Hepatocyte (in vitro differentiated cells): Measurements from ENCODE around the gene XXYLT1. TPM values are rescaled to one million over a fixed set of nuclear protein-coding genes. Genes with fewer than 3 reads are reported as not detected.

Experiments
- DNase-seq: peaks from one replicate; pipeline ENCODE4 v3.0.0-alpha.2; 2016; ENCODE audit warnings: low spot score
- H2AFZ ChIP-seq: fragments of 200-600 bp; sonication (generic); 2 replicates; pipeline ENCODE4 v1.6.0; 2016; ENCODE audit warnings: antibody characterized with exemption, mild to moderate bottlenecking
- H3K27ac ChIP-seq: fragments of 200-600 bp; sonication (generic); 2 replicates; pipeline ENCODE4 v1.5.1; 2016; ENCODE audit warnings: mild to moderate bottlenecking
- H3K27me3 ChIP-seq: fragments of 200-600 bp; sonication (generic); 2 replicates; pipeline ENCODE4 v1.6.1; 2016
- H3K36me3 ChIP-seq: fragments of 200-600 bp; sonication (generic); replicated peaks from 2 replicates; pipeline ENCODE4 v1.5.1; 2016; ENCODE audit warnings: low read depth; ENCODE audit not compliant: insufficient read depth
- H3K4me1 ChIP-seq: fragments of 200-600 bp; sonication (generic); 2 replicates; pipeline ENCODE4 v1.5.1; 2016; ENCODE audit warnings: mild to moderate bottlenecking, moderate library complexity; ENCODE audit not compliant: insufficient read depth
- H3K4me2 ChIP-seq: fragments of 200-600 bp; sonication (generic); 2 replicates; pipeline ENCODE4 v1.6.0; 2016
- H3K4me3 ChIP-seq: fragments of 200-600 bp; sonication (generic); 2 replicates; pipeline ENCODE4 v1.5.1; 2016; ENCODE audit warnings: mild to moderate bottlenecking
- H3K79me2 ChIP-seq: fragments of 200-600 bp; sonication (generic); 2 replicates; pipeline ENCODE4 v1.6.0; 2017; ENCODE audit warnings: mild to moderate bottlenecking
- H3K9me2 ChIP-seq: fragments of 200-600 bp; sonication (generic); replicated peaks from 2 replicates; pipeline ENCODE4 v1.6.0; 2017; ENCODE audit warnings: mild to moderate bottlenecking; ENCODE audit not compliant: insufficient read depth
- H3K9me3 ChIP-seq: fragments of 200-600 bp; sonication (generic); 2 replicates; pipeline ENCODE4 v1.5.1; 2016; ENCODE audit warnings: low read depth, mild to moderate bottlenecking
- H4K20me1 ChIP-seq: fragments of 200-600 bp; sonication (generic); 2 replicates; pipeline ENCODE4 v1.6.0; 2016; ENCODE audit warnings: mild to moderate bottlenecking; ENCODE audit not compliant: insufficient read depth, poor library complexity, severe bottlenecking
- CTCF ChIP-seq: fragments of 200-600 bp; sonication (generic); IDR thresholded peaks from 2 replicates; pipeline ENCODE4 v1.5.1; 2016; ENCODE audit warnings: antibody characterized with exemption, mild to moderate bottlenecking; ENCODE audit not compliant: poor library complexity
- EZH2 ChIP-seq: fragments of 200-600 bp; sonication (generic); IDR thresholded peaks from 2 replicates; pipeline ENCODE4 v1.6.1; 2016; ENCODE audit warnings: antibody characterized with exemption, mild to moderate bottlenecking, borderline replicate concordance
- EZH2phosphoT487 ChIP-seq: fragments of 200-600 bp; sonication (generic); IDR thresholded peaks from one replicate; pipeline ENCODE4 v1.6.1; 2018; ENCODE audit warnings: antibody characterized with exemption, mild to moderate bottlenecking, low read depth, moderate library complexity; ENCODE audit not compliant: unreplicated experiment, severe bottlenecking
- WGBS: methylation state at CpG from one replicate; pipeline ENCODE4 v1.1.6; 2016; ENCODE audit warnings: low lambda C conversion rate; ENCODE audit errors: missing lambda C conversion rate; 5-methylcytosine and 5-hydroxymethylcytosine counted together
- polyA plus RNA-seq: library from polyadenylated mRNA; unstranded; fragments of >200 nt; fragmentation: Nextera tagmentation; extraction: Ambion mirVana; gene quantifications from 2 replicates; pipeline ENCODE4 v1.2.1, GENCODE V29; 2016
- total RNA-seq: library from RNA; depleted of rRNA; stranded (reverse); fragments of >200 nt; gene quantifications from 2 replicates; pipeline ENCODE4 v1.2.3, GENCODE V29; 2014

The XXYLT1 gene
- total and polyA plus RNA-seq, 2 experiments from 2014 or later, result 20.9 to 25.6 TPM

DNA sequence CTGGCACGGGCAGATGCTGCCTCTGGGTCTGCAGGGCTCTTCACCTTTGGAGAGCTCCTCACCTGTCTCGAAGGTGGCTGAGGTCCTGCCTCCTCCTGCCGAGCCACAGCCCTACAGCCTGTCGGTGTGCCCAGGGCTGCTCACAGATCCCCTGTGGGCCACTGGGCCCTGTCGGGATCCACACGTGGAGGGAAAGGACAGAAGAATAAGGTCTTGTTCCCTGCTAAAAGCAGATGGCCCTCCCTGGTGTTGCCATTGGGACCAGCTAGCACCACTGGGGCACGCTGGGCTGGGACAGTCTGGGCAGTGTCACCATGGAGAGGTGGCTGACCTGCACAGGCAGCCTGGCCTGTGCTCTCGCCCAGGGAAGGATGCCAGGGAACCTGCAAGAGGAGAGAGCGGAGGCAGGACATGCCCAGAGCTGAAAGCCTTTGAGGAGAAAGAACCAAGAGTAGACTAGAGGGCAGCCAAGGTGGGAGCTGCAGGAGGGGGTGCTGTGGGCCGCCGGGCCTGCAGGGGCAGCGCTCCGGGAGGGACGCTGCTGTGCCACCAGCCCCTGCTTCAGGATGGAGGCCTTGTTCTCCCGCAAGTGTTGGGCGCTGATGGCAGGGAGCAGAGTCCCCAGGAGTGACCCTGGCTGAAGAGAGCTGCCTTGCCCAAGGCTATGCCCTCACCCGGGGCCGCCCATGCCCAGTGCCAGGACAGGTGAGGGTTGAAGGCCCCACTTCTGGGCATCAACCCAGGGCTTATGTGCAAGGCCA lies 210.2 kb downstream of the XXYLT1 start:
- 96% methylated on average over 18 of the region's 18 CpGs for WGBS
- no peaks in the 10 kb centered on the region for H4K20me1 ChIP-seq
- H3K4me1 ChIP-seq, result peaks cover 6% of the 10 kb centered on the region
- no peak overlapping the region for H3K27ac ChIP-seq
- no peaks in the 10 kb centered on the region for H3K36me3 ChIP-seq
- no peak overlapping the region for H3K4me3 ChIP-seq
- no peaks in the 10 kb centered on the region for H3K9me3 ChIP-seq
- H3K9me2 ChIP-seq, result no peaks in the 10 kb centered on the region
- DNase-seq, result no peak
- H3K79me2 ChIP-seq, result no peaks in the 10 kb centered on the region
- H2AFZ ChIP-seq, result no peak overlapping the region
- no peak overlapping the region for H3K4me2 ChIP-seq
- TF ChIP-seq CTCF, result no peak
- no peak for TF ChIP-seq EZH2phosphoT487
- no peak for TF ChIP-seq EZH2
- no peaks in the 10 kb centered on the region for H3K27me3 ChIP-seq

DNA sequence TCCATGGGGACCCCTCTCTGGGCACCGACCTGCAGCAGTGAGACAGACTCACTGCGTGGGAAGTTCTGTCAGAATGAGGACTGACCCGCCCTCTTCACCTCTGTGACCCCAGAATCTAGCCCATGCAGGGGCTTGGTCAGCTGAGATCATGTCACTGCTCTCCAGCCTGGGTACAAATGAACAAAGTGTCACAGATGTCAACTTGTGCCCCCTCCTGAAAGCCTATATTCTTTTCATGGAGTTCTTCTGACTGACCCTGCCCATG lies 210.8 kb downstream of the XXYLT1 start:
- Histone ChIP-seq H3K4me3 (no peak overlapping the region), H3K4me1 (peaks cover 6% of the 10 kb centered on the region), H3K9me2 (no peaks in the 10 kb centered on the region), H3K4me2 (no peak overlapping the region), H3K79me2 (no peaks in the 10 kb centered on the region), H3K36me3 (no peaks in the 10 kb centered on the region), H4K20me1 (no peaks in the 10 kb centered on the region), H2AFZ (no peak overlapping the region), H3K27me3 (no peaks in the 10 kb centered on the region), H3K27ac (no peak overlapping the region), H3K9me3 (no peaks in the 10 kb centered on the region)
- WGBS, result 93% methylated on average over 3 of the region's 3 CpGs
- TF ChIP-seq EZH2phosphoT487 (no peak), CTCF (no peak), EZH2 (no peak)
- DNase-seq, result no peak

GRCh38 chr3:195059471-195060216 lies 211.3 kb downstream of the XXYLT1 start:
- H3K9me2 ChIP-seq, result no peaks in the 10 kb centered on the region
- no peak for DNase-seq
- H3K36me3 ChIP-seq, result no peaks in the 10 kb centered on the region
- H3K9me3 ChIP-seq, result no peaks in the 10 kb centered on the region
- no peak overlapping the region for H3K4me2 ChIP-seq
- no peak overlapping the region for H2AFZ ChIP-seq
- H3K27ac ChIP-seq, result no peak overlapping the region
- H3K4me3 ChIP-seq, result no peak overlapping the region
- no peak for TF ChIP-seq CTCF
- no peak for TF ChIP-seq EZH2phosphoT487
- no peak for TF ChIP-seq EZH2
- peaks cover 6% of the 10 kb centered on the region for H3K4me1 ChIP-seq
- H3K79me2 ChIP-seq, result no peaks in the 10 kb centered on the region
- H4K20me1 ChIP-seq, result no peaks in the 10 kb centered on the region
- 93% methylated on average over 22 of the region's 22 CpGs for WGBS
- no peaks in the 10 kb centered on the region for H3K27me3 ChIP-seq
